Psoas muscle (tissue), 8 donors: ENCODE data around the gene CLIC5. TPM values are rescaled to one million over a fixed set of nuclear protein-coding genes. Genes with fewer than 3 reads are reported as not detected.

Experiments used
- ATAC-seq, 4 donors: fragments of 200-7000 bp; cut with Tn5 transposase; one replicate each; pipeline ENCODE4 v1.9.1; 2020; ENCODE audit warnings: moderate library complexity in 3 of 4, mild to moderate bottlenecking in 2 of 4
- DNase-seq, 2 donors: peaks; one replicate each; pipeline ENCODE4 v3.0.0-alpha.2; 2020
- H3K27ac ChIP-seq: fragments of 200-600 bp; one replicate; pipeline ENCODE4 v1.8.0; 2022
- H3K27me3 ChIP-seq, 3 donors: fragments of 200-600 bp in 1 of 3; one replicate each; pipeline versions ENCODE4 v1.6.1 to v1.8.0; 2013 to 2022; ENCODE audit warnings: low read length in 2 of 3, mild to moderate bottlenecking in 2 of 3, moderate library complexity in 1 of 3; ENCODE audit not compliant: insufficient read depth in 3 of 3
- H3K36me3 ChIP-seq, 2 donors: fragments of 200-600 bp in 1 of 2; one replicate each; pipeline versions ENCODE4 v1.6.1 to v1.8.0; 2013 to 2022; ENCODE audit warnings: low read depth in 1 of 2, mild to moderate bottlenecking in 1 of 2, moderate library complexity in 1 of 2; ENCODE audit not compliant: insufficient read depth in 1 of 2
- H3K4me1 ChIP-seq: fragments of 200-600 bp; one replicate; pipeline ENCODE4 v1.8.0; 2022
- H3K4me3 ChIP-seq: fragments of 200-600 bp; one replicate; pipeline ENCODE4 v1.8.0; 2022; ENCODE audit warnings: mild to moderate bottlenecking
- H3K9me3 ChIP-seq: fragments of 200-600 bp; one replicate; pipeline ENCODE4 v1.8.0; 2022
- WGBS, 3 donors: extraction: QIAGEN DNeasy Blood & Tissue Kit; methylation state at CpG; one replicate each; pipeline versions ENCODE4 v1.1.6 to v1.1.7; 2013; 5-methylcytosine and 5-hydroxymethylcytosine counted together
- intact Hi-C, 2 donors: fragments of 100-400 bp; cut with DNase I; formaldehyde crosslinking; loops; one replicate each; pipeline versions ENCODE4 v1.11.0 to v1.14.2; 2022
- long read RNA-seq, 2 donors: library from polyadenylated mRNA; unstranded; transcript quantifications; one replicate each; pipeline ENCODE4 v2.0.0, GENCODE V29; 2021
- polyA plus RNA-seq, 3 donors: library from polyadenylated mRNA; stranded (reverse); fragments of 200-250 nt; gene quantifications; one replicate each; pipeline ENCODE4 v1.2.3, GENCODE V29; 2013
- total RNA-seq, 4 donors: library from RNA; stranded (reverse); fragmentation: NEBNext Ultra II Directional in 2 of 4; extraction: Animal tissue kit (Norgen Biotek cat#: 25700) in 2 of 4; gene quantifications; one replicate each; pipeline versions ENCODE4 v1.2.1 to v1.2.4, GENCODE V29; 2021 to 2023
- TF ChIP-seq, protein P1 (sequence below): fragments of 200-600 bp; IDR thresholded peaks from one replicate; pipeline ENCODE4 v1.8.0; 2022; ENCODE audit warnings: antibody characterized with exemption
- donor health status: healthy with polysubstance abuse.
- donor health status: DM: no; HTN: no; CAD: no; lungs with moderate emphysema.
- donor health status: Bipolar disorder and iron deficiency.
- donor health status: healthy.
- donor health status: DM: yes; HTN: yes; CAD: no.
- donor health status: DM: no; HTN: no; CAD: no.
- donor health status: DM: no; HTN: no; CAD: no.
- donor health status: DM: yes; HTN: yes; CAD: no.

CLIC5 gene
- total RNA-seq: 100 to 1,000 TPM; 166 to 285 (median 211) TPM
- polyA plus RNA-seq: 10 to 100 TPM; 30.2 to 84.5 (median 82.4) TPM
- long read RNA-seq, donor 1, full-length matches to known transcripts: 5 of 57 reads
- long read RNA-seq, donor 1, partial matches to known transcripts: 2 of 57 reads
- long read RNA-seq, donor 1, other reads (novel, unspliced or antisense): 50 of 57 reads
- long read RNA-seq, donor 2, full-length matches to known transcripts: 18 of 124 reads
- long read RNA-seq, donor 2, partial matches to known transcripts: 2 of 124 reads
- long read RNA-seq, donor 2, other reads (novel, unspliced or antisense): 104 of 124 reads

DNA sequence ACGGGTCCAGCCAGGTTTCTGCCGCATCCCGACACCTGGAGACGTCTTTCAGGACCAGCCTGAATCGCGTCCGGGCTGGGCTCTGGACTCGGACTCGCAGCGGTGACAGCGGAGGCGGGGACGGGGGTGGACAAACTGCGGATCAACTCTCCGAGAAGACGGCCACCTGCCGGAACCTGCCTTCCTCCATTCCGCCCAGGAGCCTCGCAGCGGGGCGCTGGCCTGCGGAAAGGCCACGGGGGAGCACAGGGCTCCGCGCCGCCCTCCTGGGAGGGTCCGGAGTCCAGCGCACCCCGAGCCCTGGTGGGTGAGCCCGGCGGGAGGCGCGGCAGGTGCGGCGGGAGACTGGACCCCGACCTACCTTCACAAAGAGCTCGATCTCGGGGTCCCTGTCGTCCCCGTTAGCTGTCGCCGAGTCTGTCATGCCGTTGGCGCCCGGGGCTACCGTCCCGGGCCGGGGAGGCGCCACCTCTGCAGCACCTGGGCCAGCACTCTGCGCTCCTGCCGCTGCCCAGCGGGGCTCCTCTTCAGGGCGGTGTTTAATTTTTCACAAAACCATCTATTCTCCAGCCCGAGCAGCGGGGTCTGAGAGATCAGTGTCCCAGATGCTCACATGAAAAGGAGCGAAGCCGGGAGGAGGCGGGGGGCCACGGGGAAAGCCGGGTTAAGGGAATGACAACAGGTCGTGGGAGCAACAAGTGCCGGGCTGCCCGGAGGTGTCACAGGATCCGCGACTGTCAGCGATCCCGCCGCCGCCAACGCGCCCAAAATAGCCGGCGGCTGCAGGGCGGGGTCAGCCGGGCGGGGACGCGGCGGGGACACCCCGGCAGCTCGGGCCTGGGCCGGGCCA, at the start of gene CLIC5:
Gene CLIC5, minus strand, starts transcription at position 742 of the 850 bp plus-strand sequence. Its CDS starts 318 bp downstream, at position 424.
- peak within 1 kb of the TSS; percentile 90 for H3K4me3 ChIP-seq
- intact Hi-C loops: loop anchor here in 1 of 2 donors (2.0 kb wide), 1 partner anchor 85 kb away; no protein-coding TSS in a partner anchor
- ATAC-seq: peak; percentile 83 to 87 (median 85)
- H3K9me3 ChIP-seq: no peaks in the 10 kb centered on the region
- no peaks in the 10 kb centered on the region for H3K36me3 ChIP-seq
- H3K27me3 ChIP-seq: no peaks in the 10 kb centered on the region
- peaks cover 35% of the 10 kb centered on the region for H3K4me1 ChIP-seq
- TF ChIP-seq, protein P1, sequence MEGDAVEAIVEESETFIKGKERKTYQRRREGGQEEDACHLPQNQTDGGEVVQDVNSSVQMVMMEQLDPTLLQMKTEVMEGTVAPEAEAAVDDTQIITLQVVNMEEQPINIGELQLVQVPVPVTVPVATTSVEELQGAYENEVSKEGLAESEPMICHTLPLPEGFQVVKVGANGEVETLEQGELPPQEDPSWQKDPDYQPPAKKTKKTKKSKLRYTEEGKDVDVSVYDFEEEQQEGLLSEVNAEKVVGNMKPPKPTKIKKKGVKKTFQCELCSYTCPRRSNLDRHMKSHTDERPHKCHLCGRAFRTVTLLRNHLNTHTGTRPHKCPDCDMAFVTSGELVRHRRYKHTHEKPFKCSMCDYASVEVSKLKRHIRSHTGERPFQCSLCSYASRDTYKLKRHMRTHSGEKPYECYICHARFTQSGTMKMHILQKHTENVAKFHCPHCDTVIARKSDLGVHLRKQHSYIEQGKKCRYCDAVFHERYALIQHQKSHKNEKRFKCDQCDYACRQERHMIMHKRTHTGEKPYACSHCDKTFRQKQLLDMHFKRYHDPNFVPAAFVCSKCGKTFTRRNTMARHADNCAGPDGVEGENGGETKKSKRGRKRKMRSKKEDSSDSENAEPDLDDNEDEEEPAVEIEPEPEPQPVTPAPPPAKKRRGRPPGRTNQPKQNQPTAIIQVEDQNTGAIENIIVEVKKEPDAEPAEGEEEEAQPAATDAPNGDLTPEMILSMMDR: no peak
- peak within 1 kb of the TSS; percentile 99 for H3K27ac ChIP-seq
- DNase-seq: peak; percentile 63 to 87
- WGBS, 3 donors: 0% methylated on average over 68 to 82 of the region's 82 CpGs

DNA sequence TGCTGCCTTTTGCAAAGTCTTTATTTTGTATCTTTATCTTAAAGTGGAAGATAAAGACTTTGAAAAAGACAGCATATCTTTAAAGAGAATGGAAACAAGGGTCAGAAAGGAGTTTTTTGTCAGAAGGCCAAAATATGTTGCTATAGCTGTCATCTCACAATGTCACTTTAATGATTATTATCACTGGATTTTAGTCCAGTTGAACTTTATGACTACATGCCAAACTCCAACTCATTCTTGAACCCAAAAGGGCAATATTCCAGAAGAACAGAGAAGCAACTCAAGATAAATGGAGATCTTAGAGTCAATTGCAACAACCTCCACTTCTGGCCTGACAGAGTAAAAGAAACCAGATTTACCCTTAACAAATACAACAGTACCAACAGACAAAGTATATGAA, 47.3 kb upstream of the CLIC5 start:
- H3K4me1 ChIP-seq: peaks cover 3% of the 10 kb centered on the region
- DNase-seq (no peak), ATAC-seq (no peak)
- intact Hi-C loops: no loop called here
- H3K27me3 ChIP-seq: no peaks in the 10 kb centered on the region
- H3K27ac ChIP-seq: no peak overlapping the region
- no peak overlapping the region for H3K4me3 ChIP-seq
- TF ChIP-seq, protein P1: no peak
- no peaks in the 10 kb centered on the region for H3K36me3 ChIP-seq
- H3K9me3 ChIP-seq: peaks cover 3% of the 10 kb centered on the region

DNA sequence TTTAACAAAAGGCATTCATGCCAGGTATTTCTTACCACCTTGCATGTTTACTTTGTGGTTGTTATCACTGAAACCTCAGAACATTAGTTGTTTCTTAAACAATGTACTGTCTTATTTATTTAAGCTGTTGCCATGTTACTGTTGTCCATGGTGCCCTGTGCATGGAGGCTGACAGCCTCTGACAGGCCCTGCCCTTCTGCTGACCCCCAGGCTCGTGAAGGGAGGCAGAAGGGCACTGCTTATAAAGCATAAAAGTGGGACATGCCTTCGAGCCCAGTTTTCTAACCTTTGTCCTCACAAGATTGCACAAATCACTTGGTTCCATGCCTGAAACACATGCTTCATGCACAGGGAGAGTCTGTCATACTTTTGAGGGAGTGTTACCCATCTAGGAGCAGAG, 46.7 kb upstream of the CLIC5 start:
- H3K4me3 ChIP-seq: no peak overlapping the region
- H3K9me3 ChIP-seq: peaks cover 3% of the 10 kb centered on the region
- intact Hi-C loops: no loop called here
- no peaks in the 10 kb centered on the region for H3K27me3 ChIP-seq
- TF ChIP-seq, protein P1: no peak
- H3K36me3 ChIP-seq: no peaks in the 10 kb centered on the region
- peaks cover 3% of the 10 kb centered on the region for H3K4me1 ChIP-seq
- no peak overlapping the region for H3K27ac ChIP-seq
- 31 to 38% (median 37%) methylated on average over 2 of the region's 2 CpGs for WGBS, 3 donors
- ATAC-seq (peak in 1 of 4 donors; percentile 19), DNase-seq (no peak)

DNA sequence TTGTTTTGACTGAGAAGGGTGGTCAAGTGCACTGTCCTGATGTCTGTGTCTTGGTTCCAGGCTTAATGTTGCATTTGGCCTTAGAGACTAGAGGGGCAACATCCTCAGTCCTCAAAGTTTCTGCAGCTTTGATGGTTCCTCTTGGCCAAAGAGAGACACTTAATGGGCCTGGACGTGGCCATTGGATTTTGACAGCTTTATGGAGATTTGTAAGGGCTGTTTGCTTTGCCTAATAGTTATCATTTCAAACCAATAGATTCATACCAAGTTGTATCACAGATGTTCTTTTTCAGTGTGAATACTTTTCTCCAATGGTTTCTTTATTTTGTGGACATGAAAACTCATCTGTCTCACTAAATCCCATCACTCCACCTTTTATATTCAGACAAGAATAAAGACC, 45.8 kb upstream of the CLIC5 start:
- intact Hi-C loops: no loop called here
- Histone ChIP-seq H3K27me3 (no peaks in the 10 kb centered on the region), H3K9me3 (peaks cover 3% of the 10 kb centered on the region), H3K27ac (no peak overlapping the region), H3K36me3 (no peaks in the 10 kb centered on the region), H3K4me1 (peaks cover 3% of the 10 kb centered on the region), H3K4me3 (no peak overlapping the region)
- ATAC-seq: no peak
- DNase-seq: no peak
- 66 to 78% (median 76%) methylated on average over 1 of the region's 1 CpG for WGBS, 3 donors
- TF ChIP-seq, protein P1: no peak
